Bone marrow (tissue), 2 donors: ENCODE data around the gene RELCH.

Experiments used
- DNase-seq, 2 donors: peaks; one replicate each; lab custom pipeline; 2025; lab: John Stamatoyannopoulos, UW

Gene RELCH

DNA sequence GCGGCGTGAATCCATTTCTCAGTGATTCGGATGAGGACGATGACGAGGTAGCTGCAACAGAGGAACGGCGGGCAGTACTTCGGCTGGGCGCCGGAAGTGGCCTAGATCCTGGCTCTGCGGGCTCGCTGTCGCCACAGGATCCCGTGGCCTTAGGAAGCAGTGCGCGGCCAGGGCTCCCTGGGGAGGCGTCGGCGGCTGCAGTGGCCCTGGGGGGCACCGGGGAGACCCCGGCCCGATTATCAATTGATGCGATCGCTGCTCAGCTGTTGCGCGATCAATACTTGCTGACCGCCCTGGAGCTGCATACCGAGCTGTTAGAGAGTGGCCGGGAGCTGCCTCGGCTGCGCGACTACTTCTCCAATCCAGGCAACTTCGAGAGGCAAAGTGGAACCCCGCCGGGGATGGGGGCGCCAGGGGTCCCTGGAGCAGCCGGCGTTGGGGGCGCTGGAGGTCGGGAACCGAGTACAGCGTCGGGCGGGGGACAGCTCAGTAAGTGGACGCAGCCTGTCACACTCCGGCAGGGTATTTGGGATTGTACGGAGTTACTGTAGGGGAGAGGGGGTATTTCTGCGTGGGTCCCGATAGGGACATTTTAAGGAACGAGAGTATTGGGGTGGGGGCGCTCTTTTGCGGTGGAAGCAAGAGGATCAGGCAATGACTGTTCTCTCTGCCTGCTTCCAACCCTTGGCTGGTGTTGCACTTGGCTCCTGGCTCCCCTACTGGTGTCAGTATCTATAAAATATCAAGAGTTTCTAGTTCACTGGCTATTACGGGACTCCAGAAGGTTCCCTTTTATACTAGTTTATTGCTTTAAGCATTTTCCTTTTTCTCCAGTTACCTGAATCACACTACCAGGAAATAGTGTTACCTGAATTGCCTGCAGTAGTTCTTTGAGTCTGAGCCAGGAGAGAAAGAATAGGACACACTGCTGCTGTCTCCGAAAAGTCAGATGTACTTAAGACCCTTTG is 772 bp downstream of the RELCH start:
- peak; percentile 27 to 52 for DNase-seq

DNA sequence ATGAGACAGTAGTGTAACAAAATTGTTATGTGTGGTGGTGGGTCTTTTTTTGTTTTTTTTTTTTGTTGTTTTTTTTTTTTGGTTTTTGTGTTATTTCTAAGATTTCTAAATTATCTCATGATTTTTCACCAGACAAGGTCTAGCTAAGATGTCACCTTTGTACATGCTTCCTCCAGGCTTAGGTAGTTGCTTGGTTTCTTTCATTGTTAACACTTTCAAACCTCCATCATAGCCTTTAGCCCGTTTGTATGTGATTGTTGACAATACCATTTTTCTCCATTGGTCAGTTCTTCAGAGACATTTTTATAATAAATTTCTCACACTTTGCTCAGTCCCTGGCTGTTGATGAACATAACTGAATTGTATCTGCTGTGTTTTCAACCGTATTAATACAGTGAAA is 2.2 kb downstream of the RELCH start:
- no peak for DNase-seq

DNA sequence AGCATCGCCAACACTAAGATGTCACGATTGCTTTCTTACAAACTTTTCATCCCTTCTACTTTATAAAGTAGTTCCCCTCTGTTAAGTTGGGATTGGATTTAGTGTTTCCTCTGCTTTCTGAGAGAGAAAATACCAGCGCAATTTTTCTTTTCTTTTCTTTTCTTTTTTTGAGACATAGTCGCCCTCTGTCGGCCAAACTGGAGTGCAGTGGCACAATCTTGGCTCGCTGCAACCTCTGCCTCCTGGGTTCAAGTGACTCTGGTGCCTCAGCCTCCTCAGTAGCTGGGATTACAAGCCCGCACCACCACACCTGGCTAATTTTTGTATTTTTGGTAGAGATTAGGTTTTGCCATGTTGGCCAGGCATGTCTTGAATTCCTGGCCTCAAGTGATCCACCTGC is 9.0 kb downstream of the RELCH start:
- no peak for DNase-seq

DNA sequence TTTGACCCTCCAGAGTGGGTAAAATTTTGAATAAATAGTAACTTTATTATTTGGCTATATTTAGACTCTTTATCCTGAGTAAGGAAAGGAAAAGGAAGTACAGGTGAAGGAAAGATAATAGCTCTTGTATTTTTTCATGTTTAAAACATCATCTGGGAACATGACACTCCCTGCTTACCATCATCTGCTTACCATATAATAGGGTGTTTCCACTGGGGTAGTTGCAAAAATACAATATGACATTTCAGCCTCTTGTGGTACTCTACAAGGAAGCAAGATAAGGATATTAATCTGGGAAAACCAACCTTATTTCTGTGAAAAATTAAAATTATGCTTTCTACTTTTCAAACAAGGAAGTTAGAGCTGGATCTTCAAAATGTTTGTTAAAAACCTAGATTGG is 9.9 kb downstream of the RELCH start:
- DNase-seq = no peak

DNA sequence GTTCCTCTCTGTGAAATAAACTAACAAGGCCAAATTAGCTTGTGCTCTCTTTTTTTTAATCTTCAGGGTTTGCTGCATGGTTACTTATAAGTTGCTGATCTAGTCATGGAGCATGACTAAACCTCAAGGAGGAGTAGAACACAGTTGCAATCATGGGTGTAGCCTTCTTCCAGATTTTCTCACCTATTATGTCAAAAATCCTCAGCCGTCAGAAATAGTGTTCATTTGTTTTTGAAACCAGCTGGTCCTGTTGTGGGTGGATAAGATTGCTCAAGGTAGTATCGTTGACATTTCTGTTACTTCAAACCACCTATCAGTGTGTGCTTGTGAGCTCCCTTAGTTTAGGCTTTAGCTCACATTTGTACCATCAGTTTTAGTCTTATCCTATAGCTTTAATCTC is 11.2 kb downstream of the RELCH start:
- DNase-seq = no peak

DNA sequence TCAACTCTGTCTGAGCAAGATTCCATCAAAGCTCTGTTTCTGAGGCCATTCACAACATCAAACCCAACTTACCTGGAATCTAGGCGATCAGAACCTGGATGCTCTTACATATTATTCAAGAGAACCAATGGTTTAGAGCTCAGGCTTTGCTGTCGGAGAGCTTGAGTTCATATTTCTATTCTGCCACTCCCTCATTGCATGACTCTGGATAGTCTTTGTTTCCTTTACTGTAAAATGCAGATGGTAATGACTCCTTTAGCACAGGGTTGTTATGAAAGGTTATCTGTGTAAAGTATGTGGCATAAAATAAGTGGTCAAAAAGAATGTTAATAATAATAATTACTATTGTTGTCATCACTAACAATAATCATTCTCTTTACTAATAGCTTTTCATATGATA is 12.6 kb downstream of the RELCH start:
- DNase-seq = no peak

DNA sequence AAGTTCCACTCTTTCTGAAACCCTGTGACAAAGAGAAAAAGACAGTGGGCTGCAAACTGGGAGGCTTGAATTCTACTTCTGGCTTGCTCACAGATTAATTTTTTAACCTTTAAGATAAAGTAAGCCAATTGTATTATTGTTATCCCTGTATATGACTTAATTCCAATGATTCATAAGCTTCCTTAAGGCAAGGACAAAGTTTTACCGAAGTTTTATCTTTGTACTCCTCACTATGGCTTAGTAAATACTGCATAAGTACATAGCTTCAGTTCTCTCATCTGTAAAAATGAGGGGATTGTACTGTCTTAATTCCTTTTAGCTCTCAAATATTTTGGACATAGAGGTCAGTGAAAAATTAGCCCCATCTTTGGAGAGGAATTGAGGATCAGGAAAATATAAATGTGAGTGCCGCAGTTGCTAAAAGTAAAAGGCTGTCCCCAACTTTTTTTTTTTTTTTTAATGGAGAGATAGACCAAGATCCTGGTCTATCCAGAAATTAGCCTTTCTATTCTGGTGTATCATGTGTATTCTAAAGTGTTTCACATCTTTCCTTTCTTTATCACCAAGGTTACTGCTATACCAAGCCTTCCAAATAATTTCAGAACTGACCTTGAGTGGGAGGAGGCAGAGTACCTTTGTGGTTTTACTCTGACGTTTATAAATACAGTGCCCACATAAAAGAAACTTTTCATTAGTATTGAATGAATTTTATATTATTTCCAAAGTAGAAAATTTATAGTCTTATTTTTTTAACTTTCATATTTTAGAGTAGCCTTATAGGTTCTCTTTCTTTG is 13.3 kb downstream of the RELCH start:
- no peak for DNase-seq

DNA sequence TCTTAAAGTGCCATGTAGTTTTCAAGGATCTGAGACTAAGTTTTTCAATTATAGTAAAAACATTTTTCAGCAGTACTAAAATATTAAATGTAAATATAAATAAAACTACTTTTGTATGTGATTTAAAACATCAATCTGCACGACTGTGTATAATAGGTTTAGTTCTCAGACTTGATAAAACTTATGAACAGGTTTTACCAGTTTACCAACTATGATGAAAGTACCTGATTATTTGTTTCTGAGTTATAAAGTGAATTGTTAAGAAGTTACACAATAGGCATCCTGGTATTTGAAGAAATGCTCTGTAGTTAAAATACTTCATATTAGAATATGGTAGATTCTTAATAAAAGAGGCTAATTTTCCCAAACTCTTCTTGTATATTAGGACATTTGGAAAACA is 14.8 kb downstream of the RELCH start:
- DNase-seq = no peak

DNA sequence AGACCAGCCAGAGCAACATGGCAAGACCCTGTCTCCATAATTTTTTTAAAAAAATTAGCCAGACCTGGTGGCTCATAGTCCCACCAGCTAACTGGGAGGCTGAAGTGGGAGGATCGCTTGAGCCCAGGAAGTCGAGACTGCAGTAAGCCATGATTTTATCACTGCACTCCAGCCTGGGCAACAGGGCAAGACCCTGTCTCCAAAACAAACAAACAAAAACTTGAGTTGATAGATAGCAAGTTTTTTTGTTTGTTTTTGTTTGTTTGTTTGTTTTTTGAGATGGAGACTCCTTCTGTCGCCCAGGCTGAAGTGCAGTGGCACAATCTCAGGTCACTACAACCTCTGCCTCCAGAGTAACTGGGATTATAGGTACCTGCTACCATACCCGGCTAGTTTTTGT is 18.8 kb downstream of the RELCH start:
- DNase-seq = no peak

DNA sequence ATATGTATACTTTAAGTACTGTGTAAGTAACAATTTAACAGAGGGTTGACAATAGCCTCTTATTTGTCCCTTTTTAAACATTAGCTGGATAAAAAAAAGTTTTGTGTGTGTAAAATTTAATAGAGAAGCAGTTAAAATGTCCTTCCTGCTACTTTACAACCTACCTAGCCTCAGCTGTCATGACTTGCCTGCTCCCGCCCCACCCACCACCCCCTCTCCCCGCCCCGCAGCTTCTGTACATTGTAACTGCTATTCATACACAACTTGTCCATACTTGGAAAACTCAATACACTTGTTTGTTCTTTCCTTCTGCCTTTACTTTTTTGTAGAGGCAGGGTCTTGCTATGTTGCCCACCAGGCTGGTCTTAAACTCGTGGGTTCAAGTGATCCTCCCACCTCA is 19.5 kb downstream of the RELCH start:
- DNase-seq = no peak

DNA sequence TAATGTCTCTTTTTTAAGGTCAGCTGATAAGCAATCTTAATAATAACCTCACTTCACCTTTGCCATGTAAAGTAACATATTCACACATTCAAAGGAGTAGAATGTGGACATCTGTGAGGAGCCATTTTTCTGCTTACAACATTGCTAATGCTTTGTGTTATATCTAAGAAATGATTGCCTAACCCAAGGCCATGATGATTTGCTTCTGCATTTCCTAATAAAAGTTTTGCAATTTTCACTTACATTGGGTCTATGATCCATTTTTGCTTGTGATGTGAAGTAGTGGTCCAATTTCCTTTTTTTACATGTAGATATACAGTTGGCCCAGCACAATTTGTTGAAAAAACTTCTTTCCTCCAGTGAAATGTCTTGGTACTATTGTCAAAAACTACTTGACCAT is 22.0 kb downstream of the RELCH start:
- DNase-seq = no peak

DNA sequence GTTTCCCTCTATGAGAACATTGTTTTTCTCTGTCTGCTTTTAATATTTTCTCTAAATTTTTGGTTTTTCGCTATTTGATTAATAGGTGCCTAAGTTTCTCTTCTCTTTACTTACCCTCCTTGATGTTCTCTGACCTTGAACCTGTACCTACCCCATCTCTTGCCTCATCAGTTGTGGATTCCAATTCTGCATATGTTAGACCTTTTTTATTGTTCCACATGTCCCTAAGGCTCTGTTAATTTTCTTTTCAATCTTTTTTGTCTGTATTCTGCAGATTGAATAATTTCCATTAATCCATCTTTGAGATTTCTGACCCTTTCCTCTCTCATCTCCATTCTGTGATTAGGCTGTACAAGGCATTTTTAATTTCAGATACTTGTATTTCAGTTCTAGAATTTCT is 23.1 kb downstream of the RELCH start:
- no peak for DNase-seq

DNA sequence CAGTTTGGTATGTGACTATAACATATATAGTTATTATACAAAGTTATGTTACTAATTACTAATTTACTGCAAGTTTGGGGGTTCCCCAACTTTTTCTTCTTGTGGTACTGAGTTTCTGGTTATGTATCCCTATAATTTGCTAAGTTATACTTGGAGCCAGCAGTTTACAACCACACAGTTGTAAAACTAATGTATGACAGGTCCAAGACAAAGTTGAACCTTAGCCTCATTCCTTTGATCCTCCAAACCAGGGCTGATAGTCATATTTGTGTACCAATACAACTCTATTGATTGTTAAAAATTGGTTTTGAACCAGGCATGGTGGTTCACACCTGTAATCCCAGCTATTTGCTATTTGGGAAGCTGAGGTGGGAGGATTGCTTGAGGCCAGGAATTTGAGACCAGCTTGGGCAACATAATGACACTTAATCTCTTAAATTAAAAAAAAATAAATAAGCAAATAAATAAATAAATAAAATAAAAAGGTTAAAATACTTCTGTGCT is 24.3 kb downstream of the RELCH start:
- no peak for DNase-seq

DNA sequence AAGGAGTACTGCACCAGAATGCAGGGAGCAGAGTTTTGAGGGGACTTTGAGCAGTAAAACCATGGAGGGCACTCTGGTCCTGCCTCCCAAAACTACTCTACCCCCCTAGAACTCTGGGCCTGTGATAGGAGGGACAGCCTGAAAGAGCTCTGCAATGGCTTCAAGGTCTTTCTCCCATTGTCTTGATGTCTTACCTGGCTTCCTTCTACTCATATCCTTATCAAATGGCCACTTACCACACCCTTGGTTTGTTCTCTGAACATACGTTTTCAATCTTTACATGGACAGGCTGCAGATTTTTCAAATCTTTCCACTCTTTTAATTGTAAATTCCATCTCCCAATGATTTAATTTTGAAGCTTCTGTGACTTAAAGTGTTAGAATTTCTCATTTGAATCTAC is 27.7 kb downstream of the RELCH start:
- DNase-seq = no peak

DNA sequence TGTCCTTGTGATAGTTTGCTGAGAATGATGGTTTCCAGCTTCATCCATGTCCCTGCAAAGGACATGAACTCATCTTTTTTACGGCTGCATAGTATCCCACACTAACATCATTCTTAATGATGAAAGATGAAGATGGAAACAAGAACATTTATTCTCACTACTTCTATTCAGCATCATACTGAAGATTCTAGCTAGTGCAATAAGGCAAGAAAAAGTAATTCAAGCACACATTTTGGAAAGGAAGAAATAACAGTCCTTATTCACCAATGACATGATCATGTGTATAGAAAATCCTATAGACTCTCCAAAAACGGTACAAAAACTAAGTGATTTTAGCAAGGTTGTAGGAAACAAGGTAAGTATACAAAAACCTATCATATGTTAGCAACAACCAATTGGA is 37.2 kb downstream of the RELCH start:
- DNase-seq = no peak

DNA sequence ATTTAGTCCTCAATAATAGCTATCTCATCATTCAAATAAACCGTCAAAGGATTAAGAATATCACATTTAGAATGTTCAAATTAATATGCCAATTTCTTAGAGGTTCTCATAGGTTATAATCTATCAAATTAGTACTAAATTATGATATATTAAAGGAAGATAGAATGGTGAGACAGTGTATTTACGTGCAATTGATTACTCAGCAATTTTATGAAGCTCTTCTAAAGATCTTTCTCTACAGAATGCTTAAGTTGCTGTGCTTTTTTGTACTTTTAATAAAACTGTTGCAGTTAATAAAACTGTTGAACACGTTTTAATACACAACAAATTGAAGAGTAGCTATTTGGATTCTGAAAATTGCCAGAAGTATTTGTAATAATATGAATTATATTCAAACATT is 39.0 kb downstream of the RELCH start:
- no peak for DNase-seq

DNA sequence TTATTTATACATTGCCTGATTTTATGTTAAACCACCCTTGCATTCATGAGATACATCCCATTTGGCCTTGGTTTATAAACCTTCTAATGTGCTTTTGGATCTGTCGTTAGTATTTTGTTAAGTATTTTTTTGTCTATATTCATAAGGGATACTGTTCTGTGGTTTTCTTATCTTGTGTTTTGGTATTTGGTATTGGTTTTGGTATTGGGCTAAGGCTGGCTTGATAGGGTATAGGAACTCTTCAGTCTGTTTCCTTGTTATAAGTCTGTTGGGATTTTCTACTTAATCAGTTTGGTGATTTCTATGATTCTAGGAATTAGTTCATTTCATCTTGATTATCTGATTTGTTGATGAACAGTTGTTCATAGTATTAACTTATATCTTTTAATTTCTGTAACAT is 49.2 kb downstream of the RELCH start:
- DNase-seq = no peak

DNA sequence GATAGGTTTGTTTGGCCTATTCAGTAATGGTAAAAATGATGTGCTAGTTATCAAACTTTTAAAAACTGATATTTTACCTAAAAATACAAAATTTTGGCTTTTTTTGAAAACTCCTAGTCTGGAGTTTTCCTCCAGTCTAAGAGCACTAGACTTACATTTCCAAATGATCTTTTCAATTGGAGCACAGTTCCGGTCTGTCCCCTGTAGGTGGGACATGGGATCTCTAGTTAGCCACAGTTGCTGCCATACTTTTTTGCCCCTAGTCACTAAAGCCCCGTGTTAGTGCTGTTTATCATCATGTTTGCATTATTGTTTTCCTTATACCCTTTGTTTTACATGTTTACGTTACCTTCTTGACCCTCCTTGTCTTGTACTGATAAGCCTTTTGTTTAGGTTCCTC is 52.4 kb downstream of the RELCH start:
- DNase-seq = no peak

DNA sequence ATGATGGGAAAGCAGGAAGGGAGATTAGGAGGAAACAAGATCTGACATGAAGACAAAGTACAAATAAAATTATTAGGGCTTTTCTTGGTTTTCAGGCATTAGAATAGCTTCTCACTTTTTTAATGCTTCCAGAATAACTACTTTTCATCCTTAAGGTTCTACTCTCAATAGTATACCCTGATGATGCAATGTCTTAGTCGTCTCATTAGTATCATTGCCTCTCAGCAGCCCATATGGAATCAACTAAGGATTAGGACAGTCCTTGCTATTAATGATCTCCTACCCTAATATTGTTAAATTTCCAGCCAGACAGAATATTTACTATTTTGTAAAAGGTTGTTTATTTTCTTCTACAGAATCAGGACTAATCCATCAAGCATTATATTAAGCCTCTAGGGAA is 55.9 kb downstream of the RELCH start:
- DNase-seq = no peak

DNA sequence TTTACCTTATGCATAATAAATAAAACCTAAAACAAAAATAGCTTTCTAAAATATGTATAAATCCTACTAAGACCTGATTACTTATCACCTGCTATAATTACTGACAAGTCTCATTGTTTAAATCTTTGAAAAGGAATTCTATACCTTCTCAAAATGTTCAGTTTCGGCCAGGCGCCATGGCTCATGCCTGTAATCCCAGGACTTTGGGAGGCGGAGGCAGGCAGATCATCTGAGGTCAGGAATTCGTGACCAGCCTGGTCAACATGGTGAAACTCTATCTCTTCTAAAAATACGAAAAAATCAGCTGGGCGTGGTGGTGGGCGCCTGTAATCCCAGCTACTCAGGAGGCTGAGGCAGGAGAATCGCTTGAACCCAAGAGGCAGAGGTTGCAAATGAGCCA is 58.1 kb downstream of the RELCH start:
- no peak for DNase-seq

DNA sequence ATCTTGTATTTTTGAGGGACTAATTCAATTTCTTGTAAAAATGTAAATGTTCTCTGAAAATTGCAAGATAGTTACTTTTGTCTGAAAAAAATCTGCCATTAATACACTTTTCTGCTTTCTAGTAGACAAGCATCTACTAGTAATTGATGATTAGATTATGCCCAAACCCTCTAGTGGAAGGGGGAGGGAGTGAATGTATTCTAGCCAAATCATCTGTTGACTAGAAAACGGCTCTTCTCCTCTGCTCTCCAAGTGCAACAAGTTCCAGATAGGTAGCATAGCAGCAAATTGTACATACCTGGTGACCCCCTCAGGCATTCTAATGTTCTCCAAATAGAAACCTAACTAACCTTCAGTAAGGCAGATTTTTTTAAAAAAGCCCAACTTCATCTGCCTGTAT is 58.6 kb downstream of the RELCH start:
- no peak for DNase-seq

DNA sequence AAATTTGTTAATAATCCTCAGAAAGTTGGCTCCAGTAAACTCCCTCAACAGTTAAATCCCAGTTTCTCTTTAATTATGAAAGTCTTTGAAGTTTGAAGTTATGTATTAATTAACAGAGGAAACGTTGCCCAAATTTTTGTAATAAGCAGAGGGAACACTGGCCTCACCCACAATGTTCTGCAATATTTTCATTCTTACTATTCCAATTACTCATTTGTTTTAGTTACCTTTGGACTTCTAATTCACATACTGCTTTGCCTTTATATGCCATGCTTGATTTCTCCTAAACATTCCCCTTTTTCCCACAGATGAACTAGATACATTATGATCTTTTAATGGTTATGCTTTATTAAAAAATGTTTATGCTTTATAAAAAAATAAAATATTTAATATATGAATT is 61.3 kb downstream of the RELCH start:
- DNase-seq = no peak

DNA sequence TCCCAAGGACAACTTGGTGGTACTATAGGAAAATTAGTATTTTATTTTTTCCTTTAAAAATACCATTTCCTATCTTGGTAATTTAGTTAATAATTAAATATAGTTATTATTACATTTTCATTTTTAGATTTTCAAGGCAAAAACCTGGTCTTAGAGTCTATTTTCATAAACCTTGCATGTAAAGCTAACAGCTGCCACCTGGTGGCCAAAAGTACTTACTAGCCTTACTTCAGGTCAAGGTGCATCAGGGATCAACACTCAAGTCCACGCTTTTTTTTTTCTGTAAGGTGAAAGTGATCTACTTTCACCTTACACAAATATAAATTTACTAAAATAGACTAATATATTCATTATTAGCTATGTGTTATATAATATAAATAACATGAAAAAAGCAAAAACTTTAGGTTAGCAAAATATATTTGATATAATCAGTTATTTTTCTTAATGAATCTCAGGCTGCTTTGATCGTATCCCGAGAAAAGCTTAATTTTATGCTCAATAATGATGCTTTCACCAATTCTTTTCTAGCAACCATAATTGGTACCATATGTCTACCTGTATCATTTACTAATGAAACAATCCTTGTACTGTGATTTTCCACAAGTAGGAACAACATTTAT is 62.5 kb downstream of the RELCH start:
- DNase-seq = peak in 1 of 2 donors; percentile 53
